H1 (cell line): ENCODE results near the gene MLPH. TPM values are rescaled to one million over a fixed set of nuclear protein-coding genes. Genes with fewer than 3 reads are reported as not detected.

Source experiments
- CTCF ChIA-PET: fragments of 300-600 bp; sonication (Branson Sonifier 250); formaldehyde crosslinking; loops from one replicate; lab custom pipeline; 2021; ENCODE audit not compliant: partially characterized antibody; lab: Charles Lee
- POLR2A ChIA-PET: fragments of 300-600 bp; sonication (Branson Sonifier 250); formaldehyde crosslinking; loops from one replicate; lab custom pipeline; 2021; ENCODE audit warnings: inconsistent platforms; ENCODE audit not compliant: partially characterized antibody; lab: Charles Lee
- DNase-seq, 2 experiments: peaks; one replicate each; pipeline versions ENCODE4 v3.0.0 to v3.0.0-alpha.2; 2010 to 2022; ENCODE audit warnings: low spot score in 2 of 2, low read depth in 1 of 2, mixed read lengths in 1 of 2
- FAIRE-seq: peaks from 2 replicates; lab custom pipeline; 2011; peaks lifted over from hg19 to GRCh38; lab: Jason Lieb, UNC
- H2AFZ ChIP-seq: 2 replicates; pipeline ENCODE4 v1.8.1; 2012; ENCODE audit warnings: low read length, inconsistent platforms
- H2AK5ac ChIP-seq: 2 replicates; pipeline ENCODE4 v1.6.1; 2013; ENCODE audit warnings: low read depth, low read length
- H2BK120ac ChIP-seq: replicated peaks from 2 replicates; pipeline ENCODE3; 2013; ENCODE audit warnings: low read depth, low read length, inconsistent platforms
- H2BK12ac ChIP-seq: 2 replicates; pipeline ENCODE4 v1.6.1; 2013; ENCODE audit warnings: low read depth, low read length
- H2BK15ac ChIP-seq: 2 replicates; pipeline ENCODE4 v1.6.1; 2013; ENCODE audit warnings: low read length
- H2BK20ac ChIP-seq: 2 replicates; pipeline ENCODE4 v1.6.1; 2013; ENCODE audit warnings: low read length
- H2BK5ac ChIP-seq: 2 replicates; pipeline ENCODE4 v1.6.1; 2013; ENCODE audit warnings: low read depth, low read length
- H3K14ac ChIP-seq: 2 replicates; pipeline ENCODE4 v1.6.1; 2013; ENCODE audit warnings: inconsistent platforms; ENCODE audit not compliant: insufficient read length
- H3K18ac ChIP-seq: 2 replicates; pipeline ENCODE4 v1.6.1; 2013; ENCODE audit warnings: low read length; ENCODE audit errors: extremely low read depth
- H3K23ac ChIP-seq: 2 replicates; pipeline ENCODE4 v1.6.1; 2013; ENCODE audit warnings: inconsistent platforms; ENCODE audit not compliant: insufficient read length
- H3K23me2 ChIP-seq: 2 replicates; pipeline ENCODE4 v1.6.1; 2013; ENCODE audit warnings: low read depth, low read length
- H3K27ac ChIP-seq: 2 replicates; pipeline ENCODE4 v1.6.1; 2011; ENCODE audit warnings: low read depth, low read length, inconsistent platforms
- H3K27me3 ChIP-seq, 4 experiments: replicated peaks in 1 of 4; 1 replicate in 1 of 4; 2 replicates in 3 of 4; pipeline versions ENCODE4 v1.6.1 to v1.8.1; 2011 to 2013; ENCODE audit warnings: low read length in 3 of 4, mild to moderate bottlenecking in 3 of 4, inconsistent platforms in 2 of 4, mixed read lengths in 2 of 4, moderate library complexity in 1 of 4; ENCODE audit not compliant: control insufficient read depth in 3 of 4, insufficient read depth in 3 of 4; ENCODE audit errors: extremely low read depth in 1 of 4
- H3K36me3 ChIP-seq, 4 experiments: 2 replicates each; pipeline versions ENCODE4 v1.6.1 to v1.8.1; 2011 to 2013; ENCODE audit warnings: mild to moderate bottlenecking in 4 of 4, low read length in 3 of 4, moderate library complexity in 2 of 4, control low read depth in 1 of 4, inconsistent platforms in 1 of 4; ENCODE audit not compliant: insufficient read depth in 4 of 4, control insufficient read depth in 2 of 4
- H3K4ac ChIP-seq: replicated peaks from 2 replicates; pipeline ENCODE3; 2013; ENCODE audit warnings: low read length, low read depth, mixed read lengths, inconsistent platforms; ENCODE audit not compliant: insufficient read length
- H3K4me1 ChIP-seq, 4 experiments: replicated peaks in 1 of 4; 1 replicate in 1 of 4; 2 replicates in 3 of 4; pipeline versions ENCODE4 v1.6.1 to v1.8.1; 2011 to 2013; ENCODE audit warnings: low read length in 3 of 4, inconsistent platforms in 2 of 4, mixed read lengths in 1 of 4; ENCODE audit not compliant: insufficient read depth in 4 of 4, control insufficient read depth in 3 of 4
- H3K4me2 ChIP-seq, 2 experiments: 2 replicates each; pipeline versions ENCODE4 v1.6.1 to v1.8.1; 2011 to 2013; ENCODE audit warnings: low read depth in 2 of 2, low read length in 2 of 2, control low read depth in 1 of 2, inconsistent platforms in 1 of 2, mild to moderate bottlenecking in 1 of 2; ENCODE audit not compliant: insufficient read depth in 1 of 2
- H3K4me3 ChIP-seq, 4 experiments: fragments of 200-600, 300-600 bp in 1 of 4; sonication (generic), shearing (Covaris generic), sonication (Bioruptor Twin) in 1 of 4; 2 replicates each; pipeline versions ENCODE4 v1.5.1 to v1.8.1; 2011 to 2016; ENCODE audit warnings: low read length in 4 of 4, low read depth in 3 of 4, control low read depth in 2 of 4, inconsistent platforms in 2 of 4, mild to moderate bottlenecking in 2 of 4, mixed read lengths in 1 of 4, moderate library complexity in 1 of 4; ENCODE audit not compliant: insufficient read depth in 2 of 4; ENCODE audit errors: extremely low read depth in 1 of 4
- H3K56ac ChIP-seq: replicated peaks from 2 replicates; pipeline ENCODE3; 2013; ENCODE audit warnings: low read depth, mild to moderate bottlenecking, mixed read lengths, low read length, inconsistent platforms; ENCODE audit not compliant: insufficient read length
- H3K79me1 ChIP-seq: 2 replicates; pipeline ENCODE4 v1.6.1; 2013; ENCODE audit warnings: low read depth, low read length, control low read depth
- H3K79me2 ChIP-seq, 2 experiments: 2 replicates each; pipeline versions ENCODE4 v1.6.1 to v1.8.1; 2012 to 2013; ENCODE audit warnings: low read length in 2 of 2, mild to moderate bottlenecking in 2 of 2, inconsistent platforms in 1 of 2; ENCODE audit not compliant: insufficient read depth in 2 of 2, control insufficient read depth in 1 of 2
- H3K9ac ChIP-seq, 4 experiments: replicated peaks in 1 of 4; 1 replicate in 1 of 4; 2 replicates in 3 of 4; pipeline versions ENCODE4 v1.6.1 to v1.8.1; 2011 to 2013; ENCODE audit warnings: low read depth in 3 of 4, low read length in 3 of 4, control low read depth in 2 of 4, mild to moderate bottlenecking in 2 of 4, moderate library complexity in 2 of 4, inconsistent platforms in 1 of 4; ENCODE audit errors: extremely low read depth in 1 of 4
- H3K9me3 ChIP-seq, 2 experiments: 2 replicates each; pipeline versions ENCODE4 v1.6.1 to v1.8.1; 2012 to 2013; ENCODE audit warnings: mild to moderate bottlenecking in 2 of 2, moderate library complexity in 2 of 2, control low read depth in 1 of 2, inconsistent platforms in 1 of 2, low read depth in 1 of 2, low read length in 1 of 2, mixed read lengths in 1 of 2; ENCODE audit not compliant: insufficient read depth in 2 of 2
- H4K20me1 ChIP-seq, 2 experiments: replicated peaks in 1 of 2; 2 replicates each; pipeline versions ENCODE3 to v1.8.1; 2011 to 2013; ENCODE audit warnings: inconsistent platforms in 2 of 2, low read length in 2 of 2, mild to moderate bottlenecking in 1 of 2; ENCODE audit not compliant: insufficient read depth in 2 of 2, control insufficient read depth in 1 of 2
- H4K5ac ChIP-seq: 2 replicates; pipeline ENCODE4 v1.6.1; 2013; ENCODE audit warnings: low read length, low read depth, mixed read lengths, inconsistent platforms; ENCODE audit not compliant: insufficient read length
- H4K8ac ChIP-seq: 2 replicates; pipeline ENCODE4 v1.8.0; 2013; ENCODE audit warnings: mild to moderate bottlenecking, moderate library complexity, low read length, inconsistent platforms; ENCODE audit not compliant: insufficient read depth; ENCODE audit errors: extremely low read depth
- H4K91ac ChIP-seq: replicated peaks from 2 replicates; pipeline ENCODE3; 2013; ENCODE audit warnings: low read length, mixed read lengths, inconsistent platforms; ENCODE audit not compliant: insufficient read length
- BRCA1 ChIP-seq: IDR thresholded peaks from 2 replicates; pipeline ENCODE4 v1.6.1; 2012; ENCODE audit warnings: low read depth, low read length, improper control_type of control experiment
- CHD1 ChIP-seq: IDR thresholded peaks from 2 replicates; pipeline ENCODE4 v1.6.1; 2012; ENCODE audit warnings: low read depth, low read length, improper control_type of control experiment
- EGR1 ChIP-seq: IDR thresholded peaks from 2 replicates; pipeline ENCODE4 v1.6.1; 2011; ENCODE audit warnings: low read depth, low read length, borderline replicate concordance
- GTF2F1 ChIP-seq: IDR thresholded peaks from 2 replicates; pipeline ENCODE4 v1.6.1; 2012; ENCODE audit warnings: low read depth, low read length, improper control_type of control experiment, borderline replicate concordance
- HDAC6 ChIP-seq: IDR thresholded peaks from one replicate; pipeline ENCODE4 v1.7.1; 2012; ENCODE audit warnings: low read depth, mild to moderate bottlenecking, inconsistent platforms, low read length, moderate library complexity
- MAFK ChIP-seq: IDR thresholded peaks from 2 replicates; pipeline ENCODE4 v1.6.1; 2012; ENCODE audit warnings: low read depth, mild to moderate bottlenecking, improper control_type of control experiment, low read length
- NRF1 ChIP-seq: IDR thresholded peaks from 2 replicates; pipeline ENCODE4 v1.6.1; 2011; ENCODE audit warnings: mild to moderate bottlenecking, low read depth, low read length, improper control_type of control experiment
- RAD21 ChIP-seq, 2 experiments: IDR thresholded peaks in 1 of 2; conservative IDR thresholded peaks in 1 of 2; 2 replicates each; pipeline ENCODE4 v1.6.1; 2011; ENCODE audit warnings: low read depth in 2 of 2, low read length in 2 of 2, improper control_type of control experiment in 1 of 2, inconsistent platforms in 1 of 2, mild to moderate bottlenecking in 1 of 2, moderate library complexity in 1 of 2
- RNF2 ChIP-seq: fragments of 200-900, 300-1000 bp; sonication (generic); IDR thresholded peaks from 2 replicates; pipeline ENCODE4 v1.7.1; 2016; ENCODE audit warnings: borderline replicate concordance, low read depth, mild to moderate bottlenecking, antibody characterized with exemption, low read length; ENCODE audit not compliant: poor library complexity, severe bottlenecking; ENCODE audit errors: missing control alignments
- SIRT6 ChIP-seq: IDR thresholded peaks from one replicate; pipeline ENCODE4 v1.7.1; 2012; ENCODE audit warnings: low read length, inconsistent platforms
- SP4 ChIP-seq: IDR thresholded peaks from 2 replicates; pipeline ENCODE4 v1.6.1; 2012; ENCODE audit warnings: low read length, inconsistent platforms
- YY1 ChIP-seq: IDR thresholded peaks from 2 replicates; pipeline ENCODE4 v1.6.1; 2011; ENCODE audit warnings: low read depth, mild to moderate bottlenecking, low read length
- WGBS, 2 experiments: shearing (Covaris generic) in 1 of 2; methylation state at CpG; one replicate each; pipeline versions ENCODE4 v1.1.6 to v1.1.7; 2013 to 2015; ENCODE audit warnings: low lambda C conversion rate in 2 of 2, mixed read lengths in 2 of 2, inconsistent platforms in 1 of 2, low coverage in 1 of 2, missing lambda C conversion rate in 1 of 2; ENCODE audit not compliant: insufficient replicate concordance in 2 of 2, insufficient coverage in 1 of 2, insufficient read length in 1 of 2; ENCODE audit errors: extremely low coverage in 1 of 2, missing lambda C conversion rate in 1 of 2; 5-methylcytosine and 5-hydroxymethylcytosine counted together
- polyA plus RNA-seq, 7 experiments: library from polyadenylated mRNA; depleted of rRNA in 3 of 7; stranded (reverse) in 5 of 7; unstranded in 2 of 7; fragments of >200 nt in 5 of 7; fragments of 200-250 nt in 2 of 7; gene quantifications; 1 replicate in 5 of 7; 2 replicates in 1 of 7; 4 replicates in 1 of 7; pipeline versions ENCODE4 v1.2.1 to v1.2.3, GENCODE V29; 2011 to 2013; ENCODE audit warnings: missing spikeins in 2 of 7, mixed read lengths in 2 of 7
- total RNA-seq: library from RNA; stranded (reverse); fragmentation: NEBNext Ultra II Directional; extraction: Animal tissue kit (Norgen Biotek cat#: 25700); gene quantifications from 2 replicates; pipeline ENCODE4 v1.2.1, GENCODE V29; 2021

MLPH gene
- total and polyA plus RNA-seq, 2 of the 8 experiments (the other 6 are each of a cell fraction or from before 2014, with no cell fraction given) = 12.7 to 17.0 TPM

- Histone ChIP-seq H4K20me1 (no peaks in the 10 kb centered on the region), H3K18ac (no peak overlapping the region), H3K36me3 (peaks cover 0 to 27% (median 12%) of the 10 kb centered on the region in 4 experiments; a peak in 4 of 8 replicates), H3K14ac (no peak overlapping the region), H2BK15ac (no peak overlapping the region), H4K8ac (no peak overlapping the region), H3K23ac (no peak overlapping the region), H3K23me2 (no peaks in the 10 kb centered on the region), H2BK5ac (no peak overlapping the region), H3K4me1 (no peaks in the 10 kb centered on the region), H3K27ac (no peak overlapping the region), H3K56ac (no peak overlapping the region), H3K4me3 (no peak overlapping the region), H3K9me3 (peaks cover 13 to 15% of the 10 kb centered on the region in 2 experiments; a peak in 3 of 4 replicates), H3K79me2 (no peaks in the 10 kb centered on the region), H2AK5ac (no peak overlapping the region), H3K4me2 (no peak overlapping the region), H4K5ac (no peak overlapping the region), H3K27me3 (no peaks in the 10 kb centered on the region; a peak in 1 of 7 replicates), H3K4ac (no peak overlapping the region), H2BK120ac (no peak overlapping the region), H4K91ac (no peak overlapping the region), H3K79me1 (no peaks in the 10 kb centered on the region; the same call in 1 of the 2 replicates), H2BK20ac (no peak overlapping the region), H2BK12ac (no peak overlapping the region), H3K9ac (no peak overlapping the region), H2AFZ (no peak overlapping the region)
- DNase-seq (no peak), FAIRE-seq (no peak)
- 87% methylated on average over 7 of the region's 7 CpGs; no CpG with 5 or more reads in 1 of the 2 experiments for WGBS, 2 experiments
- TF ChIP-seq RAD21 (IDR thresholded peaks at IDR 0.05 in 1 of 2, conservative IDR thresholded peaks at IDR 0.05 in 1 of 2; ENCODE audit: low read depth in 2 of 2, low read length in 2 of 2) (no peak), MAFK (no peak), SIRT6 (no peak), CHD1 (no peak), NRF1 (no peak), YY1 (no peak), GTF2F1 (no peak), RNF2 (no peak), SP4 (no peak), BRCA1 (no peak), HDAC6 (no peak), EGR1 (no peak)
- POLR2A ChIA-PET = interaction anchor here (1.0 kb wide), 1 partner anchor 18 kb away, joined by 4 read pairs; no protein-coding TSS in a partner anchor
- CTCF ChIA-PET = interaction anchor here (1.2 kb wide), 1 partner anchor 20 kb away, joined by 3 read pairs; no protein-coding TSS in a partner anchor
Measured at GRCh38 chr2:237553948-237554347, 66.9 kb downstream of the MLPH start.
